ENCODE results near the gene PPM1B. TPM values are rescaled to one million over a fixed set of nuclear protein-coding genes. Genes with fewer than 3 reads are reported as not detected.

The PPM1B gene
- total and polyA plus RNA-seq, 2 donors (not counting 3 experiments of a cell fraction or from before 2014, with no cell fraction given): 8.0 to 24.1 TPM

DNA sequence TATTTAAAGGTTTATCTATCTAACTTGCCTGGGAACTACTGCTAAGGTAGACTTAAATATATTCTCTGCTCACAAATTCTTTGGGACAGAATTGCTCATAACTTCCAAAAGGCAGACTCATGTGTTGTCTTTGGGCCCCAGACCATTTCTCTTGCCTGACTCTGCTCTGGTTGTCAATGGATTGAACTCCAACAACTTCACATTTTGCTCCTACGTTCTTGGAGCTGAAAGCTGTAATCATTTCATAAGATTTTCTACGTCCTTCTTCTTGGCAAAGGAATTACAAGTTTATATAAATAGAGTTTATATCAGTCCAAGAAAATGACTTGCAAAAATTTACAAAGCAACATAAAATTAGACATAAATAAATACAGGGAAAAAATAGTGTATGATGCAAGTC, 32.9 kb upstream of the PPM1B start:
- H2AFZ ChIP-seq (ENCODE audit: low read depth, low read length): no peak overlapping the region
- no peak for FAIRE-seq
- CTCF ChIA-PET: no interaction called here

DNA sequence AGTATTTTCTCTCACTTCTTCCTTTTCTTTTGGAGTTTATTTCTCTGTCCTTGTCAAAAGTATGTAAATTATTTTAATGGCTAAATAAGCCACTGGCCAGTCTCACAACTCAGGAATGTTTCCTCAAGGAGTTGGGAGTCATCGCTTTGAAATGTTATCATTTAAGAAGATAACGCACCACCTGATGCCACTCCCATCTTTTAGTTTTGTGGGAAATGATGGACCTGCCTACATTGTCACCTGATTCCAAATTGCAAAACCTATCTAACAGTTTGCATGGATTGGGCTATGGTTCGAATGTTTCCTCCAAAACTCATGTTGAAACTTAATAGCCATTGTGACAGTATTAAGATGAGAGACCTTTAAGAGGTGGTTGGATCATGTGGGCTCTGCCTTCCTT, 32.4 kb upstream of the PPM1B start:
- Histone ChIP-seq H3K9me1 (replicated peaks; ENCODE audit: control insufficient read depth, extremely low read depth, insufficient read depth, low read length) (no peaks in the 10 kb centered on the region), H3K9me3 (replicated peaks; ENCODE audit: control insufficient read depth, insufficient read depth, low read length) (no peaks in the 10 kb centered on the region), H2AFZ (ENCODE audit: low read depth, low read length) (no peak overlapping the region), H3K4me3 (replicated peaks in 1 of 3; ENCODE audit: insufficient read depth in 1 of 3, low read depth in 1 of 3, low read length in 3 of 3) (no peak overlapping the region), H3K27ac (ENCODE audit: insufficient read depth, low read depth, low read length) (no peak overlapping the region), H3K27me3 (ENCODE audit: control insufficient read depth in 2 of 2, insufficient read depth in 2 of 2, low read length in 2 of 2) (peaks cover 5 to 7% of the 10 kb centered on the region in 2 experiments), H3K36me3 (ENCODE audit: control insufficient read depth in 2 of 2, extremely low read depth in 1 of 2, insufficient read depth in 2 of 2, low read length in 2 of 2) (no peaks in the 10 kb centered on the region), H3K79me2 (ENCODE audit: control insufficient read depth, insufficient read depth, low read length) (no peaks in the 10 kb centered on the region), H3K9ac (replicated peaks; ENCODE audit: extremely low read depth, insufficient read depth, low read length) (no peak overlapping the region), H3K4me1 (ENCODE audit: control insufficient read depth, extremely low read depth, insufficient read depth, low read length) (no peaks in the 10 kb centered on the region), H4K20me1 (replicated peaks; ENCODE audit: control insufficient read depth, extremely low read depth, insufficient read depth, low read length) (no peaks in the 10 kb centered on the region), H3K4me2 (ENCODE audit: insufficient read depth, low read length) (no peak overlapping the region)
- DNase-seq (ENCODE audit: low read depth, low spot score) (no peak), FAIRE-seq (no peak)
- dilution Hi-C loops (cut with MboI; ENCODE audit: extremely low pct_ligation_motif_present, low sequenced_read_pairs) (no loop called here), intact Hi-C loops (cut with micrococcal nuclease) (no loop called here)
- TF ChIP-seq MYC (IDR thresholded peaks at IDR 0.05; ENCODE audit: low read depth, low read length) (no peak), FOS (IDR thresholded peaks at IDR 0.05; ENCODE audit: borderline replicate concordance, insufficient read depth, low read length) (no peak), MAX (IDR thresholded peaks at IDR 0.05; ENCODE audit: insufficient read depth, insufficient read length) (no peak), CTCF (IDR thresholded peaks at IDR 0.05; ENCODE audit: extremely low read depth in 1 of 2, insufficient read depth in 1 of 2, low read depth in 1 of 2, low read length in 2 of 2) (no peak), JUN (IDR thresholded peaks at IDR 0.05; ENCODE audit: borderline replicate concordance, insufficient read depth, insufficient read length, low read depth) (no peak), POLR2AphosphoS5 (IDR thresholded peaks at IDR 0.05; ENCODE audit: insufficient read depth, low read depth, low read length) (no peak), POLR2A (IDR thresholded peaks at IDR 0.05; ENCODE audit: low read depth, low read length) (no peak), GATA2 (IDR thresholded peaks at IDR 0.05; ENCODE audit: insufficient read depth, insufficient read length, low read depth, low read length) (no peak), EZH2 (IDR thresholded peaks at IDR 0.05; ENCODE audit: borderline replicate concordance, low read depth, low read length, severe bottlenecking) (no peak)
- ChIA-PET CTCF (no interaction called here), POLR2A (no interaction called here)
- BruUV-seq (replicated peaks): no TSS peak

More for the DNA sequence above, 32.9 kb upstream of the PPM1B start:
- Histone ChIP-seq H3K36me3 (ENCODE audit: control insufficient read depth in 2 of 2, extremely low read depth in 1 of 2, insufficient read depth in 2 of 2, low read length in 2 of 2) (no peaks in the 10 kb centered on the region), H3K27ac (ENCODE audit: insufficient read depth, low read depth, low read length) (no peak overlapping the region), H3K4me1 (ENCODE audit: control insufficient read depth, extremely low read depth, insufficient read depth, low read length) (no peaks in the 10 kb centered on the region), H3K4me3 (replicated peaks in 1 of 3; ENCODE audit: insufficient read depth in 1 of 3, low read depth in 1 of 3, low read length in 3 of 3) (no peak overlapping the region), H3K9ac (replicated peaks; ENCODE audit: extremely low read depth, insufficient read depth, low read length) (no peak overlapping the region), H3K9me1 (replicated peaks; ENCODE audit: control insufficient read depth, extremely low read depth, insufficient read depth, low read length) (no peaks in the 10 kb centered on the region), H3K4me2 (ENCODE audit: insufficient read depth, low read length) (no peak overlapping the region), H3K79me2 (ENCODE audit: control insufficient read depth, insufficient read depth, low read length) (no peaks in the 10 kb centered on the region), H3K9me3 (replicated peaks; ENCODE audit: control insufficient read depth, insufficient read depth, low read length) (no peaks in the 10 kb centered on the region), H3K27me3 (ENCODE audit: control insufficient read depth in 2 of 2, insufficient read depth in 2 of 2, low read length in 2 of 2) (peaks cover 5 to 10% of the 10 kb centered on the region in 2 experiments), H4K20me1 (replicated peaks; ENCODE audit: control insufficient read depth, extremely low read depth, insufficient read depth, low read length) (no peaks in the 10 kb centered on the region)
- DNase-seq (ENCODE audit: low read depth, low spot score): no peak
- intact Hi-C loops (cut with micrococcal nuclease): no loop called here
- POLR2A ChIA-PET: no interaction called here
- BruUV-seq (replicated peaks): no TSS peak
- dilution Hi-C loops (cut with MboI; ENCODE audit: extremely low pct_ligation_motif_present, low sequenced_read_pairs): no loop called here
- TF ChIP-seq GATA2 (IDR thresholded peaks at IDR 0.05; ENCODE audit: insufficient read depth, insufficient read length, low read depth, low read length): no peak
- TF ChIP-seq JUN (IDR thresholded peaks at IDR 0.05; ENCODE audit: borderline replicate concordance, insufficient read depth, insufficient read length, low read depth): no peak
- TF ChIP-seq POLR2A (IDR thresholded peaks at IDR 0.05; ENCODE audit: low read depth, low read length): no peak
- no peak for TF ChIP-seq FOS (IDR thresholded peaks at IDR 0.05; ENCODE audit: borderline replicate concordance, insufficient read depth, low read length)
- no peak for TF ChIP-seq POLR2AphosphoS5 (IDR thresholded peaks at IDR 0.05; ENCODE audit: insufficient read depth, low read depth, low read length)
- no peak for TF ChIP-seq EZH2 (IDR thresholded peaks at IDR 0.05; ENCODE audit: borderline replicate concordance, low read depth, low read length, severe bottlenecking)

Measured in endothelial cell of umbilical vein (primary cell).